ENCODE measurements around the gene SKI. TPM values are rescaled to one million over a fixed set of nuclear protein-coding genes. Genes with fewer than 3 reads are reported as not detected.

SKI gene
- total and polyA plus RNA-seq, 10 of the 15 experiments (the other 5 are each of a cell fraction or from before 2014, with no cell fraction given): 0.03 to 14.9 (median 0.96) TPM

DNA sequence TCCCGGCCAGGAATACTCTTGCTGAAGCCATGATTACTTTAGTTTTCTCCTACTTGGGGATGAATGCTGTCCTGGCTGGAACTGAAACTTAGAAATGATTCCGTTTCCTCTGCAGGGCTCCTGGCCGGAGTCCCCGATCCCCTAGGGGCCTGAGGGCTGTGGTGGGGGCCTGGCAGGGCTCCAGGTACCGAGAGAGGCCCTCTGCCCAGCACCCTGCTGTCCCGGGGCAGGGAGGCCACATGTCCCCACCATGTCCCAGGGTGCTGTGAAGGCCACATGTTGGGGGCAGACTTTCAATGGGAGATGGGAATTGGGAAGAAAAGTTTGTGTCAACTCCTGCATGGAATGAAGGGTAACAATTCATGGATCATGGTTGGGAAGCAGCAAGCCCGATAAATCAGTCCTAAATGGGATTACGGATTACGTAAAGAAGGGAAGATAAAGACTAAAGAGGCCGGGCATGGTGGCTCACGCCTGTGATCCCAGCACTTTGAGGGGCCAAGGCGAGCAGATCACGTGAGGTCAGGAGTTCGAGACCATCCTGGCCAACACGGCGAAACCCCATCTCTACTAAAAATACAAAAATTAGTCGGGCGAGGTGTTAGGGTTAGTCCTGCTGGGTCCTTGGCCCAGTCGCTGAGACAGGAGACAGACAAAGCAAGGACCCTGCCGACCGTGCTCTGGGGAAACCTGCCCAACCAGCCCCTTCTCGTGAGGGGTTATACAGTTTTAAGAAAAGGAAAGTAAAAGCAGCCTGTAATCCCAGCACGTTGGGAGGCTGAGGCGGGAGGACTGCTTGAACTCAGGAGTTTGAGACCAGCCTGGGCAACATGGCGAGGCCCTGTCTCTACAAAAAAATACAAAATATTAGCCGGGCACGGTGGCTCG is 125.7 kb downstream of the SKI start (continued):
- TF ChIP-seq, protein P1, sequence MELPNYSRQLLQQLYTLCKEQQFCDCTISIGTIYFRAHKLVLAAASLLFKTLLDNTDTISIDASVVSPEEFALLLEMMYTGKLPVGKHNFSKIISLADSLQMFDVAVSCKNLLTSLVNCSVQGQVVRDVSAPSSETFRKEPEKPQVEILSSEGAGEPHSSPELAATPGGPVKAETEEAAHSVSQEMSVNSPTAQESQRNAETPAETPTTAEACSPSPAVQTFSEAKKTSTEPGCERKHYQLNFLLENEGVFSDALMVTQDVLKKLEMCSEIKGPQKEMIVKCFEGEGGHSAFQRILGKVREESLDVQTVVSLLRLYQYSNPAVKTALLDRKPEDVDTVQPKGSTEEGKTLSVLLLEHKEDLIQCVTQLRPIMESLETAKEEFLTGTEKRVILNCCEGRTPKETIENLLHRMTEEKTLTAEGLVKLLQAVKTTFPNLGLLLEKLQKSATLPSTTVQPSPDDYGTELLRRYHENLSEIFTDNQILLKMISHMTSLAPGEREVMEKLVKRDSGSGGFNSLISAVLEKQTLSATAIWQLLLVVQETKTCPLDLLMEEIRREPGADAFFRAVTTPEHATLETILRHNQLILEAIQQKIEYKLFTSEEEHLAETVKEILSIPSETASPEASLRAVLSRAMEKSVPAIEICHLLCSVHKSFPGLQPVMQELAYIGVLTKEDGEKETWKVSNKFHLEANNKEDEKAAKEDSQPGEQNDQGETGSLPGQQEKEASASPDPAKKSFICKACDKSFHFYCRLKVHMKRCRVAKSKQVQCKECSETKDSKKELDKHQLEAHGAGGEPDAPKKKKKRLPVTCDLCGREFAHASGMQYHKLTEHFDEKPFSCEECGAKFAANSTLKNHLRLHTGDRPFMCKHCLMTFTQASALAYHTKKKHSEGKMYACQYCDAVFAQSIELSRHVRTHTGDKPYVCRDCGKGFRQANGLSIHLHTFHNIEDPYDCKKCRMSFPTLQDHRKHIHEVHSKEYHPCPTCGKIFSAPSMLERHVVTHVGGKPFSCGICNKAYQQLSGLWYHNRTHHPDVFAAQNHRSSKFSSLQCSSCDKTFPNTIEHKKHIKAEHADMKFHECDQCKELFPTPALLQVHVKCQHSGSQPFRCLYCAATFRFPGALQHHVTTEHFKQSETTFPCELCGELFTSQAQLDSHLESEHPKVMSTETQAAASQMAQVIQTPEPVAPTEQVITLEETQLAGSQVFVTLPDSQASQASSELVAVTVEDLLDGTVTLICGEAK (IDR thresholded peaks at IDR 0.05; ENCODE audit: borderline replicate concordance): no peak
- TF ChIP-seq NFXL1 (IDR thresholded peaks at IDR 0.05; ENCODE audit: borderline replicate concordance) (no peak), RFX5 (IDR thresholded peaks at IDR 0.05; ENCODE audit: low read depth, low read length) (no peak), RUNX3 (IDR thresholded peaks at IDR 0.05; ENCODE audit: low read length) (no peak), SP1 (IDR thresholded peaks at IDR 0.05; ENCODE audit: low read depth, low read length) (no peak)
- TF ChIP-seq, protein P2, sequence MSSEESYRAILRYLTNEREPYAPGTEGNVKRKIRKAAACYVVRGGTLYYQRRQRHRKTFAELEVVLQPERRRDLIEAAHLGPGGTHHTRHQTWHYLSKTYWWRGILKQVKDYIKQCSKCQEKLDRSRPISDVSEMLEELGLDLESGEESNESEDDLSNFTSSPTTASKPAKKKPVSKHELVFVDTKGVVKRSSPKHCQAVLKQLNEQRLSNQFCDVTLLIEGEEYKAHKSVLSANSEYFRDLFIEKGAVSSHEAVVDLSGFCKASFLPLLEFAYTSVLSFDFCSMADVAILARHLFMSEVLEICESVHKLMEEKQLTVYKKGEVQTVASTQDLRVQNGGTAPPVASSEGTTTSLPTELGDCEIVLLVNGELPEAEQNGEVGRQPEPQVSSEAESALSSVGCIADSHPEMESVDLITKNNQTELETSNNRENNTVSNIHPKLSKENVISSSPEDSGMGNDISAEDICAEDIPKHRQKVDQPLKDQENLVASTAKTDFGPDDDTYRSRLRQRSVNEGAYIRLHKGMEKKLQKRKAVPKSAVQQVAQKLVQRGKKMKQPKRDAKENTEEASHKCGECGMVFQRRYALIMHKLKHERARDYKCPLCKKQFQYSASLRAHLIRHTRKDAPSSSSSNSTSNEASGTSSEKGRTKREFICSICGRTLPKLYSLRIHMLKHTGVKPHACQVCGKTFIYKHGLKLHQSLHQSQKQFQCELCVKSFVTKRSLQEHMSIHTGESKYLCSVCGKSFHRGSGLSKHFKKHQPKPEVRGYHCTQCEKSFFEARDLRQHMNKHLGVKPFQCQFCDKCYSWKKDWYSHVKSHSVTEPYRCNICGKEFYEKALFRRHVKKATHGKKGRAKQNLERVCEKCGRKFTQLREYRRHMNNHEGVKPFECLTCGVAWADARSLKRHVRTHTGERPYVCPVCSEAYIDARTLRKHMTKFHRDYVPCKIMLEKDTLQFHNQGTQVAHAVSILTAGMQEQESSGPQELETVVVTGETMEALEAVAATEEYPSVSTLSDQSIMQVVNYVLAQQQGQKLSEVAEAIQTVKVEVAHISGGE (CRISPR knock-in tag; IDR thresholded peaks at IDR 0.05): no peak
